HepG2 (cell line): ENCODE data around the gene FXYD6. TPM values are rescaled to one million over a fixed set of nuclear protein-coding genes. Genes with fewer than 3 reads are reported as not detected.

Experiments used
- ATAC-seq: fragments of 200-7000 bp; cut with Tn5 transposase; 3 replicates; pipeline ENCODE4 v1.9.1; 2020; ENCODE audit warnings: mild to moderate bottlenecking, moderate library complexity
- BruUV-seq: library from RNA; stranded (reverse); fragments of 400-500 nt; replicated peaks from 2 replicates; lab custom pipeline; 2021; lab: Mats Ljungman, UMichigan
- CTCF ChIA-PET: fragments of 300-600 bp; formaldehyde crosslinking; extraction: SDS; loops from one replicate; lab custom pipeline; 2021; ENCODE audit warnings: low total read pairs, inconsistent platforms, low intra/inter-chr PET ratio; lab: Yijun Ruan, JAX
- POLR2A ChIA-PET: fragments of 350-600 bp; sonication (Branson Sonifier 250); formaldehyde crosslinking; loops from one replicate; lab custom pipeline; 2020; ENCODE audit warnings: antibody characterized with exemption, inconsistent platforms; lab: Yijun Ruan, JAX
- DNase-seq: peaks from one replicate; pipeline ENCODE4 v3.0.0-alpha.2; 2015; ENCODE audit warnings: low spot score
- FAIRE-seq: peaks from 3 replicates; lab custom pipeline; 2011; peaks lifted over from hg19 to GRCh38; lab: Jason Lieb, UNC
- H2AFZ ChIP-seq: one replicate; pipeline ENCODE4 v1.6.1; 2011; ENCODE audit warnings: low read length, inconsistent platforms
- H3K27ac ChIP-seq: fragments of 300-600 bp; 3 replicates; pipeline ENCODE4 v1.8.0; 2011; ENCODE audit warnings: mixed run types, mild to moderate bottlenecking, mixed read lengths, low read length, inconsistent platforms; ENCODE audit not compliant: insufficient read depth; ENCODE audit errors: extremely low read length
- H3K27me3 ChIP-seq, 2 experiments: fragments of 200-600 bp in 1 of 2; 2 replicates in 1 of 2; 3 replicates in 1 of 2; pipeline versions ENCODE4 v1.6.0 to v1.8.0; 2011; ENCODE audit warnings: low read length in 2 of 2, mild to moderate bottlenecking in 2 of 2, moderate library complexity in 2 of 2, inconsistent platforms in 1 of 2; ENCODE audit not compliant: insufficient read depth in 2 of 2, control insufficient read depth in 1 of 2
- H3K36me3 ChIP-seq, 2 experiments: fragments of 200-600 bp in 1 of 2; replicated peaks in 1 of 2; 2 replicates in 1 of 2; 3 replicates in 1 of 2; pipeline versions ENCODE4 v1.5.1 to v1.8.0; 2011; ENCODE audit warnings: low read length in 2 of 2, inconsistent platforms in 1 of 2; ENCODE audit not compliant: insufficient read depth in 2 of 2, control insufficient read depth in 1 of 2
- H3K4me1 ChIP-seq: 2 replicates; pipeline ENCODE4 v1.5.1; 2012; ENCODE audit warnings: low read length, inconsistent platforms; ENCODE audit not compliant: insufficient read depth
- H3K4me2 ChIP-seq: 2 replicates; pipeline ENCODE4 v1.6.0; 2011; ENCODE audit warnings: low read depth, low read length, inconsistent platforms
- H3K4me3 ChIP-seq, 3 experiments: fragments of 200-600 bp in 1 of 3; sonication (generic), shearing (Covaris generic) in 1 of 3; replicated peaks in 1 of 3; 2 replicates each; pipeline ENCODE4 v1.5.1; 2011 to 2016; ENCODE audit warnings: low read length in 3 of 3, inconsistent platforms in 2 of 3, low read depth in 2 of 3, mild to moderate bottlenecking in 2 of 3, control low read depth in 1 of 3, mixed read lengths in 1 of 3; ENCODE audit not compliant: insufficient read depth in 1 of 3
- H3K79me2 ChIP-seq: one replicate; pipeline ENCODE4 v1.6.1; 2011; ENCODE audit warnings: low read length, inconsistent platforms; ENCODE audit not compliant: insufficient read depth
- H3K9ac ChIP-seq: 2 replicates; pipeline ENCODE4 v1.6.0; 2011; ENCODE audit warnings: mild to moderate bottlenecking, low read depth, low read length, inconsistent platforms; ENCODE audit not compliant: insufficient read depth
- H3K9me3 ChIP-seq: 2 replicates; pipeline ENCODE4 v1.5.1; 2012; ENCODE audit warnings: mild to moderate bottlenecking, low read length
- H4K20me1 ChIP-seq: 2 replicates; pipeline ENCODE4 v1.6.0; 2011; ENCODE audit warnings: inconsistent platforms, mild to moderate bottlenecking, low read length, moderate library complexity; ENCODE audit not compliant: insufficient read depth
- GTF2F1 ChIP-seq: fragments of 150-350 bp; IDR thresholded peaks from 2 replicates; pipeline ENCODE4 v1.6.1; 2014; ENCODE audit warnings: low read length
- HES4 ChIP-seq: sonication (generic); formaldehyde crosslinking; IDR thresholded peaks from 2 replicates; pipeline ENCODE4 v1.9.0; 2021; ENCODE audit warnings: mild to moderate bottlenecking, missing genetic modification reagents, borderline replicate concordance
- JUN ChIP-seq: sonication (generic); formaldehyde crosslinking; IDR thresholded peaks from 2 replicates; pipeline ENCODE4 v1.4.0; 2020; ENCODE audit warnings: mild to moderate bottlenecking, missing genetic modification reagents
- KLF13 ChIP-seq: sonication (generic); formaldehyde crosslinking; IDR thresholded peaks from 2 replicates; pipeline ENCODE4 v1.4.0; 2020; ENCODE audit warnings: mild to moderate bottlenecking, missing genetic modification reagents
- KMT2A ChIP-seq: sonication (generic); formaldehyde crosslinking; IDR thresholded peaks from 2 replicates; pipeline ENCODE4 v1.4.0; 2020; ENCODE audit warnings: missing genetic modification reagents
- MTF2 ChIP-seq: sonication (generic); formaldehyde crosslinking; IDR thresholded peaks from 2 replicates; pipeline ENCODE4 v1.5.0; 2020; ENCODE audit warnings: missing genetic modification reagents, borderline replicate concordance
- NFKB2 ChIP-seq: sonication (generic); formaldehyde crosslinking; IDR thresholded peaks from 2 replicates; pipeline ENCODE4 v1.4.0; 2020; ENCODE audit warnings: missing genetic modification reagents, borderline replicate concordance
- SSRP1 ChIP-seq: IDR thresholded peaks from 2 replicates; pipeline ENCODE4 v1.6.1; 2016; ENCODE audit warnings: control low read depth
- ZEB1 ChIP-seq: IDR thresholded peaks from 2 replicates; pipeline ENCODE4 v1.6.1; 2012; ENCODE audit warnings: mild to moderate bottlenecking, low read depth, inconsistent platforms; ENCODE audit not compliant: insufficient replicate concordance
- ZFP82 ChIP-seq: sonication (generic); formaldehyde crosslinking; IDR thresholded peaks from 2 replicates; pipeline ENCODE4 v1.5.1; 2020; ENCODE audit warnings: mild to moderate bottlenecking, missing genetic modification reagents, borderline replicate concordance
- ZNF10 ChIP-seq: sonication (generic); formaldehyde crosslinking; IDR thresholded peaks from 2 replicates; pipeline ENCODE4 v1.4.0; 2020; ENCODE audit warnings: mild to moderate bottlenecking, low read depth, missing genetic modification reagents, borderline replicate concordance
- ZNF17 ChIP-seq: sonication (generic); formaldehyde crosslinking; IDR thresholded peaks from 2 replicates; pipeline ENCODE4 v1.5.0; 2020; ENCODE audit warnings: mild to moderate bottlenecking, missing genetic modification reagents
- ZNF335 ChIP-seq: sonication (generic); formaldehyde crosslinking; IDR thresholded peaks from 2 replicates; pipeline ENCODE4 v1.4.0; 2020; ENCODE audit warnings: missing genetic modification reagents
- WGBS: methylation state at CpG from one replicate; pipeline ENCODE4 v1.1.6; 2017; ENCODE audit warnings: low lambda C conversion rate; 5-methylcytosine and 5-hydroxymethylcytosine counted together
- in situ Hi-C: cut with HindIII; loops from 2 replicates; pipeline ENCODE4 v1.10.0; 2017; ENCODE audit warnings: low pct_unique_long_range_greater_than_20kb; ENCODE audit not compliant: extremely low pct_ligation_motif_present
- intact Hi-C: fragments of 100-400 bp; cut with micrococcal nuclease; formaldehyde crosslinking; loops from one replicate; pipeline ENCODE4 v1.10.0; 2022; ENCODE audit not compliant: unreplicated experiment
- polyA plus RNA-seq, 8 experiments: library from polyadenylated mRNA; depleted of rRNA in 3 of 8; stranded (reverse) in 7 of 8; unstranded in 1 of 8; fragments of >200 nt; fragmentation: Illumina TruSeq in 4 of 8; extraction: Trizol in 4 of 8; gene quantifications; 2 replicates each; pipeline versions ENCODE4 v1.2.1 to v1.2.3, GENCODE V29; 2011 to 2016; ENCODE audit warnings: low read depth in 4 of 8, missing spikeins in 1 of 8, mixed read lengths in 1 of 8; ENCODE audit not compliant: insufficient read depth in 1 of 8
- total RNA-seq, 5 experiments: library from RNA; depleted of rRNA; stranded (reverse); fragments of >200 nt; fragmentation: Illumina TruSeq; extraction: Trizol; gene quantifications; 2 replicates each; pipeline ENCODE4 v1.2.3, GENCODE V29; 2016; ENCODE audit warnings: low read depth in 1 of 5
- TF ChIP-seq, protein P1 (sequence below), 2 experiments: sonication (generic) in 1 of 2; formaldehyde crosslinking in 1 of 2; IDR thresholded peaks; 2 replicates each; pipeline versions ENCODE4 v1.4.0 to v1.6.1; 2018 to 2020; ENCODE audit warnings: missing genetic modification reagents in 2 of 2, borderline replicate concordance in 1 of 2, low read depth in 1 of 2, mild to moderate bottlenecking in 1 of 2, missing biosample characterization in 1 of 2
- TF ChIP-seq, protein P2 (sequence below): sonication (generic); formaldehyde crosslinking; IDR thresholded peaks from 2 replicates; pipeline ENCODE4 v1.4.0; 2020; ENCODE audit warnings: low read depth, mild to moderate bottlenecking, missing genetic modification reagents
- TF ChIP-seq, protein P3 (sequence below): sonication (generic); formaldehyde crosslinking; IDR thresholded peaks from 2 replicates; pipeline ENCODE4 v1.5.0; 2020; ENCODE audit warnings: mild to moderate bottlenecking, missing genetic modification reagents, borderline replicate concordance

Gene FXYD6
- total and polyA plus RNA-seq, 2 of the 13 experiments (the other 11 are each of a cell fraction or from before 2014, with no cell fraction given), result not detected

DNA sequence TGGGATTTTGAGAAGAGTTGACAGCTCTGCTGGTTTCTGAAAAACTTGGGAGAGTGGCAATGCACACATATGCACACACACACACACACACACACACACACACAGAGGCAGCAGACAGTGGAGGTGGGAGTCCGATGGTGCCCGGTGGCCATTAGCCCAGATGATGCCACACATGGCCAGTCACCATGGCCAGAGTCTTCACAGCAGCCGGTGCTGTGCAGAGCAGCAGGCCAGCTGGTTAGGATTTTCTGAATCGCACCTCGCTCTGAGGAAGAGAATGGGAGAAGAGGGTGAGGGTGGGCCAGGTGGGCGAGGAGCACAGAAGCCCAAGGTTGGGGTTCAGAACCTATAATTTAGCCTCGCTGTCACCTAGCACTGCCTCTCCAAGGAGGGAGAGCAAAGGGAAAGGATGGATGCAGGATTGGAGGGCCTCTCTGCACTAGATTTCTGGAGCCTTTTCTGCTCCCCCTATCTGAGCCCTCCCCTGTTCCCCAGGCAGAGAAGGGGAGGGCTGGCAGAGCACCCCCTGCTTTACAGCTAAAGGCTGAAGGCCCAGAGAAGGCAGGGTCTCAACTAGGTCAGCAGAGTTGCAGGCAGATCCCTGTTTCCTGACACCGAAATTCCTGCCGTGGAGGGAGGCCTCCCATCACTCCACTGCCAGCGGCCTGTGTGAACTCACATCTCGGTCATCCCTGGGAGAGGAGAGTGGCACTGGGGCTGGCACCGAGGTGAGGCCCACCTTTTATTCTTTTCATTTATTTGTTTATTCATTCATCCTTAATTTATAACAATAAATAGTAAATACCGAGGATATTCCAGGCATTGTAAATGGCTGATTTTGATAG is 25.8 kb upstream of the FXYD6 start (continued):
- TF ChIP-seq ZNF17 (CRISPR knock-in tag), result no peak
- TF ChIP-seq ZNF335 (CRISPR knock-in tag), result no peak
- no peak for TF ChIP-seq JUN (CRISPR knock-in tag)

DNA sequence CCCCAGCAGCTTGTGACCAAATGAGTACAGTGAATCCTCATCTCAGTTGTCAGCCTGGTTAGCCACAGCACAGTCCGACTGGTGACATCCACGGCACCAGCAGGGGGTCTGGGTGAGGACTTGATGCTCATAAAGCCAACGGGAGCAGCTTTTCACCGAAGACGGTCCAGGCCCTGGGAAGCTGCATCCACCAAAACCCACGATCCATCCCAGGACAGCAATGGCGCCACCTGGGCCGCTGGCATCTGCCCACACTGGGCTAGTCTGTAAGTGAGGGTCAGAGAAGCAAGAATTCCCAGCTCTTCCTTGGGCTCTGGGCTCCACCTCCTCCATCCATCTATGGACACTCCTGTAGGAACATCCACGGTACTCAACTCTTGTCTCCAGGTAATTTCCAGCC is 25.1 kb upstream of the FXYD6 start:
- DNase-seq (no peak), FAIRE-seq (no peak), ATAC-seq (no peak)
- no peak overlapping the region for H3K27ac ChIP-seq
- intact Hi-C loops (loop anchor here (10.0 kb wide), 1 partner anchor 57 kb away; no protein-coding TSS in a partner anchor), in situ Hi-C loops (no loop called here)
- no peaks in the 10 kb centered on the region for H4K20me1 ChIP-seq
- no peaks in the 10 kb centered on the region for H3K36me3 ChIP-seq
- H3K4me1 ChIP-seq, result no peaks in the 10 kb centered on the region
- no peaks in the 10 kb centered on the region for H3K79me2 ChIP-seq
- H3K9me3 ChIP-seq, result no peaks in the 10 kb centered on the region
- H3K27me3 ChIP-seq, result peaks cover 4 to 63% of the 10 kb centered on the region in 2 experiments; a peak in 3 of 5 replicates
- no peak overlapping the region for H2AFZ ChIP-seq
- H3K9ac ChIP-seq, result no peak overlapping the region
- WGBS, result 23% methylated on average over 9 of the region's 9 CpGs
- ChIA-PET CTCF (no interaction called here), POLR2A (no interaction called here)
- no peak overlapping the region for H3K4me2 ChIP-seq
- no TSS peak for BruUV-seq
- H3K4me3 ChIP-seq, result no peak overlapping the region
- TF ChIP-seq MTF2 (no peak), KLF13 (no peak), ZFP82 (CRISPR knock-in tag) (no peak), KMT2A (CRISPR knock-in tag) (no peak), NFKB2 (CRISPR knock-in tag) (no peak), ZEB1 (no peak), SSRP1 (no peak), HES4 (CRISPR knock-in tag) (no peak), GTF2F1 (no peak), ZNF10 (CRISPR knock-in tag) (no peak)
- TF ChIP-seq, protein P1, sequence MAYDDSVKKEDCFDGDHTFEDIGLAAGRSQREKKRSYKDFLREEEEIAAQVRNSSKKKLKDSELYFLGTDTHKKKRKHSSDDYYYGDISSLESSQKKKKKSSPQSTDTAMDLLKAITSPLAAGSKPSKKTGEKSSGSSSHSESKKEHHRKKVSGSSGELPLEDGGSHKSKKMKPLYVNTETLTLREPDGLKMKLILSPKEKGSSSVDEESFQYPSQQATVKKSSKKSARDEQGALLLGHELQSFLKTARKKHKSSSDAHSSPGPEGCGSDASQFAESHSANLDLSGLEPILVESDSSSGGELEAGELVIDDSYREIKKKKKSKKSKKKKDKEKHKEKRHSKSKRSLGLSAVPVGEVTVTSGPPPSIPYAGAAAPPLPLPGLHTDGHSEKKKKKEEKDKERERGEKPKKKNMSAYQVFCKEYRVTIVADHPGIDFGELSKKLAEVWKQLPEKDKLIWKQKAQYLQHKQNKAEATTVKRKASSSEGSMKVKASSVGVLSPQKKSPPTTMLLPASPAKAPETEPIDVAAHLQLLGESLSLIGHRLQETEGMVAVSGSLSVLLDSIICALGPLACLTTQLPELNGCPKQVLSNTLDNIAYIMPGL (CRISPR knock-in tag; IDR thresholded peaks at IDR 0.05; ENCODE audit: borderline replicate concordance in 1 of 2, low read depth in 1 of 2), result no peak
- TF ChIP-seq, protein P2, sequence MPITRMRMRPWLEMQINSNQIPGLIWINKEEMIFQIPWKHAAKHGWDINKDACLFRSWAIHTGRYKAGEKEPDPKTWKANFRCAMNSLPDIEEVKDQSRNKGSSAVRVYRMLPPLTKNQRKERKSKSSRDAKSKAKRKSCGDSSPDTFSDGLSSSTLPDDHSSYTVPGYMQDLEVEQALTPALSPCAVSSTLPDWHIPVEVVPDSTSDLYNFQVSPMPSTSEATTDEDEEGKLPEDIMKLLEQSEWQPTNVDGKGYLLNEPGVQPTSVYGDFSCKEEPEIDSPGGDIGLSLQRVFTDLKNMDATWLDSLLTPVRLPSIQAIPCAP (CRISPR knock-in tag), result no peak
- TF ChIP-seq, protein P3, sequence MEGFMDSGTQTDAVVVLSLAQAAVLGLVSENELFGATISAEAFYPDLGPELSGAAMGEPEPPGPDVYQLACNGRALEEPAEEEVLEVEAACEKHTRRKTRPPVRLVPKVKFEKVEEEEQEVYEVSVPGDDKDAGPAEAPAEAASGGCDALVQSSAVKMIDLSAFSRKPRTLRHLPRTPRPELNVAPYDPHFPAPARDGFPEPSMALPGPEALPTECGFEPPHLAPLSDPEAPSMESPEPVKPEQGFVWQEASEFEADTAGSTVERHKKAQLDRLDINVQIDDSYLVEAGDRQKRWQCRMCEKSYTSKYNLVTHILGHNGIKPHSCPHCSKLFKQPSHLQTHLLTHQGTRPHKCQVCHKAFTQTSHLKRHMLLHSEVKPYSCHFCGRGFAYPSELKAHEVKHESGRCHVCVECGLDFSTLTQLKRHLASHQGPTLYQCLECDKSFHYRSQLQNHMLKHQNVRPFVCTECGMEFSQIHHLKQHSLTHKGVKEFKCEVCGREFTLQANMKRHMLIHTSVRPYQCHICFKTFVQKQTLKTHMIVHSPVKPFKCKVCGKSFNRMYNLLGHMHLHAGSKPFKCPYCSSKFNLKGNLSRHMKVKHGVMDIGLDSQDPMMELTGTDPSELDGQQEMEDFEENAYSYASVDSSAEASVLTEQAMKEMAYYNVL (CRISPR knock-in tag), result no peak
